Nephron progenitor cell (in vitro differentiated cells): Measurements from ENCODE around the gene TOM1L1.

Experiments used
- DNase-seq: peaks from one replicate; pipeline ENCODE4 v3.0.0; 2021
- H3K27ac Mint-ChIP-seq: 2 replicates; pipeline ENCODE4 v1.8.0; 2021; ENCODE audit warnings: mild to moderate bottlenecking, moderate library complexity, mixed read lengths
- H3K27me3 Mint-ChIP-seq: 2 replicates; pipeline ENCODE4 v1.8.0; 2021; ENCODE audit warnings: mild to moderate bottlenecking, low read depth, mixed read lengths; ENCODE audit not compliant: poor library complexity
- H3K36me3 Mint-ChIP-seq: 2 replicates; pipeline ENCODE4 v1.8.0; 2021; ENCODE audit warnings: low read depth, mixed read lengths
- H3K4me1 Mint-ChIP-seq: 2 replicates; pipeline ENCODE4 v1.8.0; 2021; ENCODE audit warnings: mixed read lengths
- H3K4me3 Mint-ChIP-seq: 2 replicates; pipeline ENCODE4 v1.8.0; 2021; ENCODE audit warnings: mild to moderate bottlenecking, moderate library complexity, mixed read lengths
- H3K9me3 Mint-ChIP-seq: 2 replicates; pipeline ENCODE4 v1.8.0; 2021; ENCODE audit warnings: mild to moderate bottlenecking, moderate library complexity, mixed read lengths
- CTCF ChIP-seq: fragments of 200-600 bp; sonication (generic); IDR thresholded peaks from 2 replicates; pipeline ENCODE4 v1.5.0; 2021; ENCODE audit warnings: antibody characterized with exemption

Gene TOM1L1

GRCh38 chr17:54881255-54881972 is 19.2 kb upstream of the TOM1L1 start:
- H3K4me3 Mint-ChIP-seq, result no peak overlapping the region
- DNase-seq, result no peak
- no peak for TF ChIP-seq CTCF
- H3K27me3 Mint-ChIP-seq, result no peaks in the 10 kb centered on the region
- no peaks in the 10 kb centered on the region for H3K4me1 Mint-ChIP-seq
- H3K36me3 Mint-ChIP-seq, result no peaks in the 10 kb centered on the region
- peaks cover 7% of the 10 kb centered on the region for H3K9me3 Mint-ChIP-seq
- no peak overlapping the region for H3K27ac Mint-ChIP-seq

- no peaks in the 10 kb centered on the region for H3K36me3 Mint-ChIP-seq
- peaks cover 3% of the 10 kb centered on the region for H3K9me3 Mint-ChIP-seq
- no peaks in the 10 kb centered on the region for H3K4me1 Mint-ChIP-seq
- H3K27me3 Mint-ChIP-seq, result no peaks in the 10 kb centered on the region
- H3K27ac Mint-ChIP-seq, result no peak overlapping the region
- no peak for TF ChIP-seq CTCF
- no peak for DNase-seq
- H3K4me3 Mint-ChIP-seq, result no peak overlapping the region
Measured at GRCh38 chr17:54882371-54882770, 18.3 kb upstream of the TOM1L1 start.

DNA sequence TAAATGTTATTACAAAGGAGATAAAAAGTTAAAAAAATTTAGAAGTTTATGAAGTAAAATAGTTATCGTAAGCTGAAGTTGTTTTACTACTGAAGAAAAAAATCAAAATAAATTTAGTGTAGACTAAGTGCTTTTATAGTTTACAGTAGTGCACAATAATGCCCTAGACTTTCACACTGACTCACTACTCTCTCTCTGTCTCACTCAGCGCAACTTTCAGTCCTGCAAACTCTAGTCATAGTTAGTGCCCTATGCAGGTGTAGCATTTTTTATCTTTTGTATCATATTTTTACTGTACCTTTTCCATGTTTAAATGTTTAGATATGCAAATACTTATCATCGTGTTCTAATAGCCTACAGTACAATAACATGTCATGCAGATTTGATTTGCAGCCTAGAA is 17.7 kb upstream of the TOM1L1 start:
- no peak for DNase-seq
- Mint-ChIP-seq H3K27ac (no peak overlapping the region), H3K9me3 (peaks cover 1% of the 10 kb centered on the region), H3K36me3 (no peaks in the 10 kb centered on the region), H3K27me3 (no peaks in the 10 kb centered on the region), H3K4me3 (no peak overlapping the region), H3K4me1 (no peaks in the 10 kb centered on the region)
- TF ChIP-seq CTCF, result no peak

DNA sequence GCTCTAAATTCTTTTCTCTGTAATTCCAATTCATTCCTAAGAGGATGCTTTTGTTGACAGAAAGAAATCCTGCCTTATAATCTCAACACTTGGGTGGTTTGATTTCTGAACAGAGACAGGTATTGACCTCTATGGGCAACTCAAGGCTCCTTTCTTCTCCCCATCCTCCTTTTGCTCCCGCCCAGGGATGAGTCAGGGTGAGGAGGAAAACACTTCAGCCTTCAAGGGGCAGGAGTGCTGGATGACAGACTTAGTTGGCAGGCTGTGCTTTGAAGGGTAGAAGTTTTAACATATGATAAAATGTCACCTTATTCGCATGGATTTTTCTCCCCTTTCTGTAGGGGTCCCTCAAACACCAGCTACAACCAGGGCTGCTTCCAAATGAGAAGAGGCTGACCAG is 16.7 kb upstream of the TOM1L1 start:
- DNase-seq, result no peak
- H3K36me3 Mint-ChIP-seq, result no peaks in the 10 kb centered on the region
- H3K9me3 Mint-ChIP-seq, result no peaks in the 10 kb centered on the region
- no peaks in the 10 kb centered on the region for H3K27me3 Mint-ChIP-seq
- TF ChIP-seq CTCF, result no peak
- H3K4me3 Mint-ChIP-seq, result no peak overlapping the region
- H3K4me1 Mint-ChIP-seq, result no peaks in the 10 kb centered on the region
- H3K27ac Mint-ChIP-seq, result no peak overlapping the region

- no peak overlapping the region for H3K4me3 Mint-ChIP-seq
- H3K4me1 Mint-ChIP-seq, result peaks cover 5% of the 10 kb centered on the region
- TF ChIP-seq CTCF, result no peak
- no peaks in the 10 kb centered on the region for H3K9me3 Mint-ChIP-seq
- H3K36me3 Mint-ChIP-seq, result no peaks in the 10 kb centered on the region
- H3K27me3 Mint-ChIP-seq, result no peaks in the 10 kb centered on the region
- H3K27ac Mint-ChIP-seq, result no peak overlapping the region
- DNase-seq, result no peak
Measured at GRCh38 chr17:54887787-54888186, 12.9 kb upstream of the TOM1L1 start.

DNA sequence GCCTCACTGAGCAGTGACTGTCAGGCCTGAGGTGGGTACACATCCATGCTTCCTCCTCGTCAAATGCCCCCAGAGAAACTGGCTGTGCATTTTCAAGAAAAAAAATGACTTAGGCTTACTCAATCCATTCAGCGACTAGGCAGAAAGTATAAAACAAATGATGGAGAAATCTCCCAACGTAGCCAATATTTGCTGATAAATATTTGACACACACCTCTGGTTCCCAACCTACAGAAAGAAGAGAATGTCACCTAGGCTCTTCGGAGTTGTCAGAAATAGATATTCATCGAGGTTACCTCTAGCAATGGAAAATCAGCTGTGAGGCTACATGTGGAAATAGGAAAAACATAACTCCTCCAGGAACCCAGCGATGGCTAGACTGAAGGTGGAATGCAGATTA is 12.4 kb upstream of the TOM1L1 start:
- no peak for TF ChIP-seq CTCF

More for the DNA sequence above, 12.4 kb upstream of the TOM1L1 start:
- Mint-ChIP-seq H3K4me1 (peaks cover 5% of the 10 kb centered on the region), H3K36me3 (no peaks in the 10 kb centered on the region), H3K27ac (no peak overlapping the region), H3K4me3 (no peak overlapping the region), H3K9me3 (no peaks in the 10 kb centered on the region), H3K27me3 (no peaks in the 10 kb centered on the region)
- no peak for DNase-seq
